KMS-11 (cell line): ENCODE measurements around the gene GPR18.

Experiments
- H2AFZ ChIP-seq: fragments of 200-600 bp; sonication (generic); 2 replicates; pipeline ENCODE4 v1.6.1; 2016; ENCODE audit warnings: antibody characterized with exemption, mixed run types, low read depth
- H3K27ac ChIP-seq: fragments of 200-600 bp; sonication (generic); 2 replicates; pipeline ENCODE4 v1.6.1; 2016; ENCODE audit warnings: mild to moderate bottlenecking, mixed run types
- H3K27me3 ChIP-seq: fragments of 200-600 bp; sonication (generic); 2 replicates; pipeline ENCODE4 v1.6.1; 2017; ENCODE audit warnings: mild to moderate bottlenecking, low read depth, mixed run types, moderate library complexity; ENCODE audit not compliant: insufficient read depth
- H3K36me3 ChIP-seq: fragments of 200-600 bp; sonication (generic); 2 replicates; pipeline ENCODE4 v1.6.1; 2017; ENCODE audit warnings: mild to moderate bottlenecking, mixed run types; ENCODE audit not compliant: insufficient read depth
- H3K4me1 ChIP-seq: fragments of 200-600 bp; sonication (generic); 2 replicates; pipeline ENCODE4 v1.6.1; 2016; ENCODE audit warnings: mild to moderate bottlenecking, low read depth, mixed run types; ENCODE audit not compliant: poor library complexity, severe bottlenecking
- H3K4me2 ChIP-seq: fragments of 200-600 bp; sonication (generic); 2 replicates; pipeline ENCODE4 v1.7.0; 2016; ENCODE audit warnings: mild to moderate bottlenecking, mixed run types
- H3K4me3 ChIP-seq: fragments of 200-600 bp; sonication (generic); IDR thresholded peaks from 2 replicates; pipeline ENCODE4 v1.6.1; 2017; ENCODE audit warnings: low read depth, low read length, mixed read lengths; ENCODE audit not compliant: insufficient read depth
- H3K79me2 ChIP-seq: fragments of 200-600 bp; sonication (generic); 2 replicates; pipeline ENCODE4 v1.6.1; 2016; ENCODE audit warnings: low read depth, mixed run types; ENCODE audit not compliant: insufficient read depth
- H3K9ac ChIP-seq: fragments of 200-600 bp; sonication (generic); 2 replicates; pipeline ENCODE4 v1.6.1; 2016; ENCODE audit warnings: mild to moderate bottlenecking, mixed run types
- H4K20me1 ChIP-seq: fragments of 200-600 bp; sonication (generic); 2 replicates; pipeline ENCODE4 v1.6.1; 2016; ENCODE audit warnings: mild to moderate bottlenecking, mixed run types; ENCODE audit not compliant: insufficient read depth
- TF ChIP-seq, protein P1 (sequence below): fragments of 200-600 bp; sonication (generic); conservative IDR thresholded peaks from 2 replicates; pipeline ENCODE4 v1.6.1; 2017; ENCODE audit warnings: low read depth, mild to moderate bottlenecking, antibody characterized with exemption, low read length, moderate library complexity, mixed read lengths

Gene GPR18

DNA sequence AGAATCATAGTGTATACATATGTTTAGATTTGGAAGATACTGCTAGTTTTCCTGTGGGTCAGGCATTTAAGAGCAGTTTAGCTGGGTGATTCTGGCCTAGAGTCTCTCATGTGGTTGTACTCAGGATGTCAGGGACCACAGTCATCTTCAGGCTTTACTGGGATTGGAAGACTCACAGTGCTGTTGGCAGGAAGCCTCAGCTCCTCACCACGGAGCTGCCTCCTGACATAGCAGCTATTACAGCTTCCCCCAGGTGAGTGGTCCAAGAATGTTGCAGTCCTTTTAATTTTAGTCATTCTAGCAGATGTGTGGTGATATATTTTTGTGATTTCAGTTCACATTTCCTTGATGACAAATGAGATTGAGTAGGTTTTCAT lies 16.9 kb upstream of the GPR18 start:
- no peaks in the 10 kb centered on the region for H4K20me1 ChIP-seq
- no peak overlapping the region for H3K4me2 ChIP-seq
- H3K27me3 ChIP-seq: no peaks in the 10 kb centered on the region
- H3K4me3 ChIP-seq: no peak overlapping the region
- H3K27ac ChIP-seq: no peak overlapping the region
- no peaks in the 10 kb centered on the region for H3K4me1 ChIP-seq
- no peaks in the 10 kb centered on the region for H3K79me2 ChIP-seq
- no peak overlapping the region for H3K9ac ChIP-seq
- no peaks in the 10 kb centered on the region for H3K36me3 ChIP-seq
- TF ChIP-seq, protein P1, sequence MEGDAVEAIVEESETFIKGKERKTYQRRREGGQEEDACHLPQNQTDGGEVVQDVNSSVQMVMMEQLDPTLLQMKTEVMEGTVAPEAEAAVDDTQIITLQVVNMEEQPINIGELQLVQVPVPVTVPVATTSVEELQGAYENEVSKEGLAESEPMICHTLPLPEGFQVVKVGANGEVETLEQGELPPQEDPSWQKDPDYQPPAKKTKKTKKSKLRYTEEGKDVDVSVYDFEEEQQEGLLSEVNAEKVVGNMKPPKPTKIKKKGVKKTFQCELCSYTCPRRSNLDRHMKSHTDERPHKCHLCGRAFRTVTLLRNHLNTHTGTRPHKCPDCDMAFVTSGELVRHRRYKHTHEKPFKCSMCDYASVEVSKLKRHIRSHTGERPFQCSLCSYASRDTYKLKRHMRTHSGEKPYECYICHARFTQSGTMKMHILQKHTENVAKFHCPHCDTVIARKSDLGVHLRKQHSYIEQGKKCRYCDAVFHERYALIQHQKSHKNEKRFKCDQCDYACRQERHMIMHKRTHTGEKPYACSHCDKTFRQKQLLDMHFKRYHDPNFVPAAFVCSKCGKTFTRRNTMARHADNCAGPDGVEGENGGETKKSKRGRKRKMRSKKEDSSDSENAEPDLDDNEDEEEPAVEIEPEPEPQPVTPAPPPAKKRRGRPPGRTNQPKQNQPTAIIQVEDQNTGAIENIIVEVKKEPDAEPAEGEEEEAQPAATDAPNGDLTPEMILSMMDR: no peak
- no peak overlapping the region for H2AFZ ChIP-seq

DNA sequence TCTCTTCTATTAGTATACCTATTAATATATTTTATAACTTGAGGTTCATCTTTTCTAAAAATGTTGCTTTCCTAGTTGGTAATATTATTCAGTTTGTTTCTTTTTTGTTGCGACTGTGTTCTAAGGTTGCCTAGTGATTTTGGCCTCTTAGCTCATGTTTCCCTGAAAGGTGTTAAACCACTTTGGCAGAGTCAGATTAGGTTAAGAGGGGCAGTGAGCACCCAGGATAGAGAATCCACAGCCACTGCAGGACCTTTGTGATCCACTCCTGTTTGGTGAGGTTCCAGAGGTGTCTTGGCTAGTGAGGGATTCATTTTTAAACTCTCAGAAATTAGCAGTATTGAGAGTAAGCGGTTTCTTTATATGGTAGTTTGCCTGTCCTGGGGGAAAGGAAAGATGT lies 14.9 kb upstream of the GPR18 start:
- H3K27ac ChIP-seq: no peak overlapping the region
- H3K4me2 ChIP-seq: no peak overlapping the region
- no peak overlapping the region for H2AFZ ChIP-seq
- TF ChIP-seq, protein P1: no peak
- H3K79me2 ChIP-seq: no peaks in the 10 kb centered on the region
- no peak overlapping the region for H3K9ac ChIP-seq
- no peaks in the 10 kb centered on the region for H3K4me1 ChIP-seq
- H3K36me3 ChIP-seq: no peaks in the 10 kb centered on the region
- no peaks in the 10 kb centered on the region for H4K20me1 ChIP-seq
- no peak overlapping the region for H3K4me3 ChIP-seq
- no peaks in the 10 kb centered on the region for H3K27me3 ChIP-seq

DNA sequence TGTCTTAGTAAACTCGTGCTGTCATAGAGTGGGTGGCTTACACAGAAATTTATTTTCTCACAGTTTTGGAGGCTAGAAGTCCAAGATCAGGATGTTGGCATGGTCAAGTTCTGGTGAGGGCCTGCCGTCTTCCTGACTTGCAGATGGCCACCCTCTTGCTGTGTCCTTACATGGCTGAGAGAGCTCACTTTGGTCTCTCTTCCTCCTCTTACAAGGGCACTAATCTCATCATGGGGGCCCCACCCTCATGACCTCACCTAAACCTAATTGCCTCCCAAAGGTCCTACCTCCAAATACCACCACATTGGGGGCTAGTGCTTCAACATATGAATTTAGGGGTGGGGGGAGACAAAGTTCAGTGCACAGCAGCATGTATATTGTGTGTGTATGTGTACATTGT lies 14.3 kb upstream of the GPR18 start:
- H3K36me3 ChIP-seq: no peaks in the 10 kb centered on the region
- no peak overlapping the region for H3K4me2 ChIP-seq
- H3K9ac ChIP-seq: no peak overlapping the region
- no peaks in the 10 kb centered on the region for H3K27me3 ChIP-seq
- H3K79me2 ChIP-seq: no peaks in the 10 kb centered on the region
- H3K4me1 ChIP-seq: no peaks in the 10 kb centered on the region
- no peaks in the 10 kb centered on the region for H4K20me1 ChIP-seq
- TF ChIP-seq, protein P1: no peak
- H3K4me3 ChIP-seq: no peak overlapping the region
- no peak overlapping the region for H3K27ac ChIP-seq
- no peak overlapping the region for H2AFZ ChIP-seq

DNA sequence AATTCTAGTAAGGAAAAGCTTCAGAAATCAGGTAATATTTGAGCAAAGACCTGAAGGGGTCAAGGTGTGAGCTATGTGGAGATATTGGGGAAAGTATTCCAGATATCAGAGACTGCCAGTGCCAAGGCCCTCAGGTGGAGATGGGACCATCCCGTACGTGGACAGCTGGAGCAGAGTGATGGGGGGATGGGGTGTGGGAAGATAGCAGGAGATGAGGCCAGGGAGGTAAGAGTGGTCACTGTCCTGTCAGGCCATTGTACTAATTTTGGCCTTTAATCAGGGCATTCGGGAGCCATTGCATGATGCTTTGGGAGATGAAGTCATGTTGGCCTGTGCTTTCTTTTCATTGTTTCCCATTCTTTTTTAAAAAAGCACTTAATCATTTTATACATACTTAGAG lies 13.1 kb upstream of the GPR18 start:
- Histone ChIP-seq H3K36me3 (no peaks in the 10 kb centered on the region), H3K79me2 (no peaks in the 10 kb centered on the region), H2AFZ (no peak overlapping the region), H3K27me3 (no peaks in the 10 kb centered on the region), H3K4me1 (no peaks in the 10 kb centered on the region), H3K4me2 (no peak overlapping the region), H3K27ac (no peak overlapping the region), H4K20me1 (no peaks in the 10 kb centered on the region), H3K9ac (no peak overlapping the region), H3K4me3 (no peak overlapping the region)
- TF ChIP-seq, protein P1: no peak

DNA sequence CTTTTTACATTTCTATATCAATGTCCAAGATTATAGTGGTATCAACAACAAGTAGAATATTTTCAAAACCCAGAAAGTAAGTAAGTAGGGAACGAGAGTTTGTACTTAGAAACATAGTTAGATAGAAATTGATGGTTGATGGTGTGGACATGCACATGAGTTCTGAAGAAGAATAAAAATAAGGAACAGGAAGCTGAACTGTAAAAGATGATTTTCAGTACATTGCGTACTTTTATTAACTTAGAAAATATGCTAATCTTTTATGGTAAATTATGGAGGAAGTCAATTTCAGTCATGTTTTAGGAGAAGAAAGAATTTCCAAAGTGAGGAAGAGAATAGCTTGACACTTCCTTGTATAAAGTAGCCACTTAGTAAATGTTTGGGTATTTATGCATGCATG lies 12.3 kb upstream of the GPR18 start:
- H3K27me3 ChIP-seq: no peaks in the 10 kb centered on the region
- no peaks in the 10 kb centered on the region for H3K79me2 ChIP-seq
- no peak overlapping the region for H3K4me3 ChIP-seq
- H4K20me1 ChIP-seq: no peaks in the 10 kb centered on the region
- H3K4me1 ChIP-seq: no peaks in the 10 kb centered on the region
- TF ChIP-seq, protein P1: no peak
- no peaks in the 10 kb centered on the region for H3K36me3 ChIP-seq
- H3K9ac ChIP-seq: no peak overlapping the region
- H3K27ac ChIP-seq: no peak overlapping the region
- no peak overlapping the region for H2AFZ ChIP-seq
- H3K4me2 ChIP-seq: no peak overlapping the region
